ENCODE results near the gene AVPR1B. TPM values are rescaled to one million over a fixed set of nuclear protein-coding genes. Genes with fewer than 3 reads are reported as not detected.

Gene AVPR1B
- total RNA-seq, 1 experiment from 2014 or later, result not detected

- Mint-ChIP-seq H3K27ac (no peak overlapping the region), H3K27me3 (ENCODE audit: low read depth) (peaks cover 5% of the 10 kb centered on the region; the same call in 1 of the 2 replicates), H3K4me1 (peaks cover 18 to 30% of the 10 kb centered on the region in 2 experiments), H3K4me3 (no peak overlapping the region), H3K36me3 (ENCODE audit: insufficient read depth in 1 of 3, low read depth in 3 of 3) (no peaks in the 10 kb centered on the region), H3K9me3 (no peaks in the 10 kb centered on the region)
- no peak overlapping the region for H3T11ph ChIP-seq (ENCODE audit: low read length)
- no peaks in the 10 kb centered on the region for H3K27me3 ChIP-seq (ENCODE audit: insufficient read depth, low read length)
- H4K20me1 ChIP-seq (ENCODE audit: control insufficient read depth, insufficient read depth, insufficient read length), result no peaks in the 10 kb centered on the region
- H2BK12ac ChIP-seq (ENCODE audit: insufficient read length, low read depth, low read length), result no peak overlapping the region
- H3K18ac ChIP-seq (ENCODE audit: insufficient read length, low read depth, low read length), result no peak overlapping the region
- H4K5ac ChIP-seq (ENCODE audit: insufficient read length, low read depth, low read length), result no peak overlapping the region
- DNase-seq, result no peak
- no peak overlapping the region for H3K23ac ChIP-seq (ENCODE audit: insufficient read length, low read depth, low read length)
- H4K8ac ChIP-seq (replicated peaks; ENCODE audit: insufficient read length, low read depth, low read length), result no peak overlapping the region
- no peaks in the 10 kb centered on the region for H3K79me1 ChIP-seq (ENCODE audit: insufficient read depth, low read depth, low read length, poor library complexity, severe bottlenecking)
- H3K14ac ChIP-seq (ENCODE audit: insufficient read depth, low read length), result no peak overlapping the region
- H3K4ac ChIP-seq (ENCODE audit: low read depth, low read length), result no peak overlapping the region
- H2BK120ac ChIP-seq (ENCODE audit: low read depth, low read length, poor library complexity, severe bottlenecking), result no peak overlapping the region
- no peak overlapping the region for H2BK20ac ChIP-seq (ENCODE audit: low read depth, low read length, poor library complexity, severe bottlenecking)
- H3K9ac ChIP-seq (ENCODE audit: extremely low read depth, insufficient read length, low read length), result no peak overlapping the region
- no peak overlapping the region for H2BK15ac ChIP-seq (ENCODE audit: low read depth, low read length)
- H2AK5ac ChIP-seq (ENCODE audit: insufficient read length, low read length), result no peak overlapping the region
- no peaks in the 10 kb centered on the region for H3K23me2 ChIP-seq (ENCODE audit: insufficient read length, low read depth, low read length, poor library complexity, severe bottlenecking)
- no peak overlapping the region for H4K91ac ChIP-seq (ENCODE audit: insufficient read length, low read depth, low read length)
- H2AFZ ChIP-seq (ENCODE audit: low read length), result no peak overlapping the region
- no peak overlapping the region for H2BK5ac ChIP-seq (ENCODE audit: insufficient read length, low read length)
- H3K79me2 ChIP-seq (ENCODE audit: insufficient read depth, low read length), result no peaks in the 10 kb centered on the region
- TF ChIP-seq CTCF (conservative IDR thresholded peaks at IDR 0.05), result no peak
- no peak overlapping the region for H3K4me2 ChIP-seq (ENCODE audit: insufficient read depth, insufficient read length, low read length)
- no peaks in the 10 kb centered on the region for H3K9me3 ChIP-seq (ENCODE audit: control insufficient read depth, low read depth, low read length)
- H3K27ac ChIP-seq (ENCODE audit: insufficient read length, low read depth, low read length), result no peak overlapping the region
- H3K56ac ChIP-seq (ENCODE audit: insufficient read length, low read depth, low read length), result no peak overlapping the region
- WGBS (ENCODE audit: extremely low coverage, insufficient read length, low lambda C conversion rate), result no CpG with 5 or more reads among the region's 1 CpG
- peaks cover 8% of the 10 kb centered on the region; the same call in 1 of the 2 replicates for H3K4me1 ChIP-seq (ENCODE audit: insufficient read depth, low read length)
Measured at GRCh38 chr1:206079135-206079534, 38.1 kb downstream of the AVPR1B start.
